Small intestine (tissue), 7 donors: ENCODE results near the gene IGF2. TPM values are rescaled to one million over a fixed set of nuclear protein-coding genes. Genes with fewer than 3 reads are reported as not detected.

Source experiments
- DNase-seq, 2 donors: peaks; one replicate each; pipeline versions ENCODE4 v3.0.0 to v3.0.0-alpha.2; 2013
- FAIRE-seq: peaks from 2 replicates; lab custom pipeline; 2012; peaks lifted over from hg19 to GRCh38; lab: Jason Lieb, UNC
- H3K27ac ChIP-seq, 3 donors: one replicate each; pipeline ENCODE4 v1.5.1; 2013; ENCODE audit warnings: low read length in 2 of 3, mild to moderate bottlenecking in 2 of 3, control low read depth in 1 of 3, inconsistent platforms in 1 of 3, low read depth in 1 of 3, moderate library complexity in 1 of 3
- H3K27me3 ChIP-seq, 3 donors: one replicate each; pipeline ENCODE4 v1.6.1; 2013; ENCODE audit warnings: low read length in 3 of 3, inconsistent platforms in 1 of 3; ENCODE audit not compliant: control insufficient read depth in 3 of 3, insufficient read depth in 3 of 3
- H3K36me3 ChIP-seq, 3 donors: one replicate each; pipeline ENCODE4 v1.6.1; 2013; ENCODE audit warnings: low read length in 3 of 3, inconsistent platforms in 1 of 3, low read depth in 1 of 3, mild to moderate bottlenecking in 1 of 3, moderate library complexity in 1 of 3; ENCODE audit not compliant: control insufficient read depth in 3 of 3, insufficient read depth in 2 of 3
- H3K4me1 ChIP-seq, 3 donors: one replicate each; pipeline ENCODE4 v1.6.1; 2013; ENCODE audit warnings: low read length in 2 of 3, inconsistent platforms in 1 of 3, low read depth in 1 of 3, mild to moderate bottlenecking in 1 of 3, moderate library complexity in 1 of 3; ENCODE audit not compliant: control insufficient read depth in 3 of 3, insufficient read depth in 2 of 3
- H3K4me3 ChIP-seq, 3 donors: one replicate each; pipeline ENCODE4 v1.5.1; 2013; ENCODE audit warnings: low read length in 3 of 3, control low read depth in 1 of 3, inconsistent platforms in 1 of 3, low read depth in 1 of 3, mild to moderate bottlenecking in 1 of 3, moderate library complexity in 1 of 3
- H3K9me3 ChIP-seq, 2 donors: one replicate each; pipeline ENCODE4 v1.6.1; 2013; ENCODE audit warnings: low read depth in 1 of 2, low read length in 1 of 2; ENCODE audit not compliant: control insufficient read depth in 2 of 2, insufficient read depth in 1 of 2
- WGBS, 3 donors: extraction: QIAGEN DNeasy Blood & Tissue Kit; methylation state at CpG; one replicate each; pipeline ENCODE4 v1.1.7; 2013; 5-methylcytosine and 5-hydroxymethylcytosine counted together
- polyA plus RNA-seq, 4 donors: library from polyadenylated mRNA; stranded (reverse) in 3 of 4; unstranded in 1 of 4; fragments of 200-250 nt in 3 of 4; fragments of 120-200 nt in 1 of 4; gene quantifications; one replicate each; pipeline versions ENCODE4 v1.2.1 to v1.2.3, GENCODE V29; 2013
- donor health status: healthy with polysubstance abuse.
- donor health status: control.
- donor health status: control.
- donor health status: Bipolar disorder and iron deficiency.
- donor health status: healthy.

The IGF2 gene
- polyA plus RNA-seq, 4 donors, result 0.45 to 183 (median 10.6) TPM

- Histone ChIP-seq H3K27me3 (no peaks in the 10 kb centered on the region), H3K4me3 (no peak overlapping the region), H3K4me1 (peaks cover 0 to 17% (median 0%) of the 10 kb centered on the region in 3 donors), H3K27ac (no peak overlapping the region), H3K9me3 (peaks cover 0 to 7% of the 10 kb centered on the region in 2 donors), H3K36me3 (no peaks in the 10 kb centered on the region)
- DNase-seq (no peak), FAIRE-seq (no peak)
- 82 to 90% (median 90%) methylated on average over 19 of the region's 19 CpGs for WGBS, 3 donors
Observed at GRCh38 chr11:2096011-2096918, 42.9 kb downstream of the IGF2 start.

GRCh38 chr11:2095542-2095941, 43.6 kb downstream of the IGF2 start:
- H3K27me3 ChIP-seq, result no peaks in the 10 kb centered on the region
- peaks cover 0 to 7% of the 10 kb centered on the region in 2 donors for H3K9me3 ChIP-seq
- H3K27ac ChIP-seq, result no peak overlapping the region
- WGBS, 3 donors, result 82 to 89% (median 89%) methylated on average over 7 of the region's 7 CpGs
- H3K36me3 ChIP-seq, result no peaks in the 10 kb centered on the region
- H3K4me3 ChIP-seq, result no peak overlapping the region
- no peak for DNase-seq
- peaks cover 0 to 14% (median 0%) of the 10 kb centered on the region in 3 donors for H3K4me1 ChIP-seq
- FAIRE-seq, result no peak

GRCh38 chr11:2095198-2095520, 44.0 kb downstream of the IGF2 start:
- DNase-seq (no peak), FAIRE-seq (no peak)
- Histone ChIP-seq H3K9me3 (peaks cover 0 to 7% of the 10 kb centered on the region in 2 donors), H3K4me3 (no peak overlapping the region), H3K27ac (no peak overlapping the region), H3K36me3 (no peaks in the 10 kb centered on the region), H3K4me1 (peaks cover 0 to 10% (median 0%) of the 10 kb centered on the region in 3 donors), H3K27me3 (no peaks in the 10 kb centered on the region)
- 92 to 98% (median 95%) methylated on average over 6 of the region's 6 CpGs for WGBS, 3 donors

GRCh38 chr11:2094354-2095197, 44.6 kb downstream of the IGF2 start:
- no peak for DNase-seq
- Histone ChIP-seq H3K36me3 (no peaks in the 10 kb centered on the region), H3K4me3 (no peak overlapping the region), H3K9me3 (peaks cover 0 to 7% of the 10 kb centered on the region in 2 donors), H3K27me3 (no peaks in the 10 kb centered on the region), H3K27ac (no peak overlapping the region), H3K4me1 (peaks cover 0 to 8% (median 0%) of the 10 kb centered on the region in 3 donors)
- WGBS, 3 donors, result 84 to 90% (median 87%) methylated on average over 21 of the region's 21 CpGs
- no peak for FAIRE-seq

- H3K4me1 ChIP-seq, result peaks cover 0 to 8% (median 0%) of the 10 kb centered on the region in 3 donors
- WGBS, 3 donors, result 62 to 83% (median 65%) methylated on average over 18 of the region's 18 CpGs
Observed at GRCh38 chr11:2093575-2094353, 45.4 kb downstream of the IGF2 start.

GRCh38 chr11:2092956-2093412, 46.2 kb downstream of the IGF2 start:
- 7 to 35% (median 8%) methylated on average over 8 to 10 of the region's 10 CpGs for WGBS, 3 donors
- FAIRE-seq (no peak), DNase-seq (peak in 1 of 2 donors; percentile 12)
- Histone ChIP-seq H3K27ac (no peak overlapping the region), H3K9me3 (peaks cover 0 to 7% of the 10 kb centered on the region in 2 donors), H3K36me3 (no peaks in the 10 kb centered on the region), H3K27me3 (no peaks in the 10 kb centered on the region), H3K4me3 (no peak overlapping the region), H3K4me1 (peaks cover 0 to 8% (median 0%) of the 10 kb centered on the region in 3 donors)

More at GRCh38 chr11:2093575-2094353, 45.4 kb downstream of the IGF2 start:
- Histone ChIP-seq H3K36me3 (no peaks in the 10 kb centered on the region), H3K4me3 (no peak overlapping the region), H3K9me3 (peaks cover 0 to 7% of the 10 kb centered on the region in 2 donors), H3K27ac (no peak overlapping the region), H3K27me3 (no peaks in the 10 kb centered on the region)
- DNase-seq, result no peak
- no peak for FAIRE-seq

- Histone ChIP-seq H3K27me3 (no peaks in the 10 kb centered on the region), H3K27ac (no peak overlapping the region), H3K4me1 (peaks cover 0 to 5% (median 0%) of the 10 kb centered on the region in 3 donors), H3K4me3 (no peak overlapping the region), H3K9me3 (peaks cover 0 to 7% of the 10 kb centered on the region in 2 donors), H3K36me3 (no peaks in the 10 kb centered on the region)
- no peak for DNase-seq
- no peak for FAIRE-seq
- 73 to 88% (median 84%) methylated on average over 8 to 9 of the region's 9 CpGs for WGBS, 3 donors
Observed at GRCh38 chr11:2092464-2092910, 46.7 kb downstream of the IGF2 start.
